Stimulated activated CD4-positive, alpha-beta T cell treated with anti-CD3 and anti-CD28 coated beads, TNF-alpha, amount 100 ng/mL, for 24 hours (primary cell): ENCODE measurements around the gene NEDD9.

Experiments used
- DNase-seq, 3 experiments: peaks; one replicate each; pipeline ENCODE4 v3.0.0-alpha.2; 2020; ENCODE audit warnings: low read depth in 3 of 3

Gene NEDD9

GRCh38 chr6:11236076-11236750 is 3.7 kb upstream of the NEDD9 start:
- peak in 1 of 3 experiments; percentile 20 for DNase-seq

DNA sequence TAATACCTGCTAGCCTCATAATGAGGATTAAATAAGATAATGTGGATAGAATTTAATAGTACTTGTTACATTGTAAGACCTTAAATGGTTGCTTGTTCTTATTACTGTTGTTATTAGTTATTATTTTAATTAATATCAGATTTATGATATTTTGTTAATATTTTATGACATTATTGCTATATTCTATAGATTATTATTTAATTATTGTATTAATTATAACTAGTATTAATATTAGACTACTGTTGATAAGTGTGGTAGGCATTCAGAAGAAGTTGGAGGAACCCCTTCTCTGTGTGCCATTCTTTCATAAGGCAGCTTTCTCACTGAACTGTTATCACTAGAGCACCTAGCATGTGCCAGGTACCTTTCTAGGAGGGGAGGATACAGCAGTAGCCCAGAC is 2.6 kb upstream of the NEDD9 start:
- DNase-seq, result no peak

DNA sequence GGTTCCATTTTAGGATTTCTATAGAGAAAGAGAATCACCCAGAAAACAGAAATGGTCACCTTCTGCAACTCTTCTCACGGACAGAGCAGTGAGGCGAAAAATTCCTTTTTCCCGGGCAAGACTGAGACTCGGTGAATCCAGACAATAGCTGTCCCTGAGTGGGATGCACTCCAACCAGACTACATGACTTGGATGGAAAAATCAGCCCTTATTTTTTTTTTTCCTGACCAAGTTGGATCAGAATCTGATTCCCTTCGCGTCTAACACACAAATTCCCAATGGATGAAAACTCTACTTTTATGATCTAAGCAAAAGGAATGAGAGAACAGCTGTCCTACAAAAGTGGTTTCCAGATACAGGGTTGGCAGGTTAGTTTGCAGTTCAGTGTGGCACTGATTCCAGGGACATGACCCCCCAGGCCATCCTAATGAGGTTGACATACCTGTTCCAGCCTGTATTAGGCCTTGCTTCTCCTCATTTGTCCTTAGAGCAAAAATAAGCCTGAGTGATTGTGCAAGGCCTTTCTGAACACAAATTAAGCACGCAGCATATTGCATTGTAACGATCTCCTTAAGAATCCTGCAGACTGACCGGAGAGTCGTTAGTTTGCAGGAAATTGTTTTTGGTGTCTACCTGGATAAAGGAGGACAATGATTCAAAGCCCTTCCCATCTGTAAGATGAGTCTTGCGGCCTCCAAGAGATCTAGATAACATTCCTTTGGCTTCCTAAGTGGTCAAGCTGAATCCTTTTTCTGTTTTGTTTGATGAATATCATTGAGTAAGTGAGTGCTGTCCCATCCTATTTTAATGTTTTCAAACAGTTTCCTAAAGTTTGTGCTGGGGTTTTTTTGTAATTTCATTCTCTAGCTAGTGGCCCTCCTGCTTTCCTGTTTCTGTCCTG is 1.5 kb upstream of the NEDD9 start:
- DNase-seq, result no peak

- DNase-seq, result peak in 1 of 3 experiments; percentile 9
These were observed 530 bp upstream of the NEDD9 start for GRCh38 chr6:11232770-11233626.

GRCh38 chr6:11231564-11232192 is 790 bp downstream of the NEDD9 start:
- DNase-seq, result no peak

DNA sequence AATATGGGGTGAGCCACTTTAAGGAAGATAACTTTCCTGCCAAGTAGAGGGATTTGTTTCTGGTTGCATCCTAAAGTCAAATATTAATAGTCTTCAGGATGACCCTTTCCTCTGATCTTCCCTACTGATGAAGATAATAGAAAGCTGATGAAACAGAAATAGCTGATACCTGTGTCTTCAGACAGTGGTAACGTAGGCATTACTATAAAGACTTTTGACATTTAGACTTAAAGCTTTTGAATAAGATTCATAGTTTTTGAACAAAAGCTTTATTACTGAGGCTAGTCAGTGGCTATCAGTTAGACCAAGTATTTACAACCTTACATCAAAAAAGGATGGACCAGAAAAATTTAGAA is 1.4 kb downstream of the NEDD9 start:
- DNase-seq, result no peak

GRCh38 chr6:11230158-11231107 is 2.0 kb downstream of the NEDD9 start:
- DNase-seq, result no peak

GRCh38 chr6:11229655-11230046 is 2.8 kb downstream of the NEDD9 start:
- DNase-seq, result no peak

DNA sequence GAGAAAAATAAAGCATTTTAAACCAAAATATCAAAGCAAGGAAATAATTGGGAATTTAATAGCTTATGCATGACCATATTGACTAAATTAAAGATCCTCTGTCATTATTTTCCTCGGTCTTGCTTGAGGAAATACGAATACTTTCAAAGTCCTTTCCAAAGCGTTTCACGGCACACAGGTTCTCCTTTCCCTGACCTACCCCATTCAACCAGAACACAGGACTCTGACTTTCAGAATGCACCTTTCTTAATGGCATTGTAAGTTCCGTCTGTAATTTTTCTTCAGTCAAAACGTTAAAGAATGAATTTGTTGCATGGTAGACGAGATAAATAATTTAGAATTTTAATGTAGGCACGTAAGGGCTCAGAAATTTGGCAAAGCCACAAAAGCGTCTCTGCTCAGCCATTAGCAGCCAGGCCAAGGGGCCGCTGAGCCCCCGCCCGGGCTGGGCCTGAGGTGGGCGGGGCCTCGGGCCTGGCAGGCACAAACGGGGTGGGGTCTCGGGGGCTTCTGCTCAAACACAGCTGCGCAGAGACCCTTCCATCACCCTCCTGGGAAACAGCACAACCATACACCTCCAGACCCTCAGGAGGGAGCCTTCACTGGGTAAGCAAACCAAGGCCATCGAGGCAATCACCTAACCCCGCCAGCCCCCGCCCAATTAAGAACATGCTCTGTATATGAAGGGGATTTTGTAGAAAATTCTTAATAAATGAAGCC is 3.4 kb downstream of the NEDD9 start:
- no peak for DNase-seq

DNA sequence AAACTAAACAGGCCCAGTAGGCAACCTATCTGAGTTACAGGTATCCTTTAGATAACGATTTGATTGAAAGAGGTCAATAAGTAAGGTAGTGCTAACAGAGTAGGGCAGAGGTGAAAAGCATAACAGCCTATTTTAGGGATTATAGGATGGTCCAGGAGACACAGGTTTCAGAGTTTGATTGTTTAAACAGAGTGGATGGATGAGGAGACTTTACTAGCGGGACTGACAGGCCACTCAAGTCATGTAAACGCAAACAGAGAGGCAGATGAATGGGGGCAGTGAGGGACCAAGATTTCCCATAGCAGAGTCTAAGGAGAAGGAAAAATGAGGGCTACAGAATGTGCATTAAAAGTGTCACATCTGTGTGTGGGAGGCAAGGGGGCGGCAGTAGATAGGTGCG is 4.8 kb downstream of the NEDD9 start:
- no peak for DNase-seq

- no peak for DNase-seq
These were observed 6.5 kb downstream of the NEDD9 start for GRCh38 chr6:11226005-11226404.

DNA sequence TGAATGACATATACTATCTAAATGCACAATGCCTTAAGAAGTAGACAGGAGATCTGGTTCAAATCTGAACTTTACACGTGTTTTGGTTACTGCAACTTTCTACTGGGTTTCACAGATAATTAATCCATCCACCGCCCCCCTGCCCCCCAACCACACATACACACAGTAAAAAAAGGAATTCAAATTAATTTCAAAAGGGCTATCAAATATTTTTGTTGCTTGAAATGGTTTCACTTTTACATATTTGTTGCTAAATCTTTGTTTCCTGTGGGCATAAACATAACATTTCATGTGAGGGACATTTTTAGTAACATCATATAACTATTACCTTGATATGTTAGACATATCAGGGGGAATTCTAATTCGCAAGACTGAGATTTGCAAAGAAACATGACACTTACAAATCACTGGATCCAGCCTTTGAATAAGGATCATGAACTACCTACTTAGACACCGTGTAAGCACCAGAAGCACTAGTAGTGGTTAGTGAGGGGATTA is 7.5 kb downstream of the NEDD9 start:
- no peak for DNase-seq

GRCh38 chr6:11224252-11224965 is 8.1 kb downstream of the NEDD9 start:
- DNase-seq, result peak in 1 of 3 experiments; percentile 22

DNA sequence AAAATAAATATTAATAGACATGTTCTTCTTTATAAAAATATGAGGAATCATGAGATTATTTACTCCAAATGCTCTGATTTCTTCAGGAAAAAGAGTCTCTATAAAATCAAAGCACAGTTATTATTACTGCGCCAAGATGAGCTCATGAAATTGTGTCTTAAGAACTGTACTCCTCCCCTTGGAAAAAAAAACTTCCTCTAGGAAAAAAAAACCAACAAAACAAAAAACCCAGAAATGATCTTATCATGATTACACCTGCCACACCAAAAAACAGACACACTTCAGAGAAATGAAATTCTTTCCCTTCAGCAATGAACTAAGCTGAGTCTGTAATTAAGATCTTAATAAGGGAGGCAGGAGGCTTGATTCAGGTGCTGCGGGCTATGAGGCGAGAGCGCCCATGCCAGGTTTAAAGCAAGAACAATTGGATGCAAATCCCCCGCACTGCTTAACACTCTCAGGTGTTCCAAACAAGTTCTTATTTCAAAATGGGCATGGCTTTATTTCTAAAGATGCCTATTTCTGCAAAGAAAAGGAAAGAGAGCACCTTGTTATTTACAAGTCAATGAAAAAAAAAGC is 9.1 kb downstream of the NEDD9 start:
- DNase-seq, result no peak

GRCh38 chr6:11222385-11223277 is 9.8 kb downstream of the NEDD9 start:
- no peak for DNase-seq

DNA sequence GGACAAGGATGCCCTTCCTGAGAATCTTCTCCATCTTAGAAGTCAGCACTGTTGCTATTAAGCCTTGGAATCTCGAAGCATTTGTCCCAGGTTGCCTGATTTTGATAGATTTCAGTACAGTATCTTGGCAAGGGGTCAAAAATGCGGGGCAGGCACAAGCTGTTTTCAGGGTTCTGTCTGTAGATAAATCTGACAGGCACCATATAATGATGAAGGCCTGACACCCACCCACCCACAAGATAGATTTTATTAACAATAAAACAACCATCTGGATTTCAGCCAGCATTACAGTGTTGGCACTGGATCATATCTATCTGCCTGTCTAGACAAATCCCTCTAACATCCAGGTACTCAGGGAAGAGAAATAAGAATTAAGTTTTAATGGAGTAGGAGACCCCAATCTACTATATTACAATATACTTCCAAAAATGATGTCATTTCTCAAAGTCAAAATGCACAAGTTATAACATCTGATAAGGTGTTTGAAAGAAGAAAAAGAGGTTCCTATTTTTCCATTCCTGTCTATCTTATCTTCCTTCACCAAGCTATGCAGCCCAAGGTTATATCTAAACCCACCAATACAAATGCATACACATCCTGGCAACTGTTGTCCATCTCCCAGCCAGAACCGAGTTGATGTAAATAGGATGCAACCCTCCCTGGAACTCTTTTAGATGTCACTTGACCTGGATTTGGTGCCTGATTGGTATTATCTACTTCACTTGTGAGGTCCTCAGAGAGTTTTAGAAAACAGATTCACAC is 10.7 kb downstream of the NEDD9 start:
- no peak for DNase-seq

DNA sequence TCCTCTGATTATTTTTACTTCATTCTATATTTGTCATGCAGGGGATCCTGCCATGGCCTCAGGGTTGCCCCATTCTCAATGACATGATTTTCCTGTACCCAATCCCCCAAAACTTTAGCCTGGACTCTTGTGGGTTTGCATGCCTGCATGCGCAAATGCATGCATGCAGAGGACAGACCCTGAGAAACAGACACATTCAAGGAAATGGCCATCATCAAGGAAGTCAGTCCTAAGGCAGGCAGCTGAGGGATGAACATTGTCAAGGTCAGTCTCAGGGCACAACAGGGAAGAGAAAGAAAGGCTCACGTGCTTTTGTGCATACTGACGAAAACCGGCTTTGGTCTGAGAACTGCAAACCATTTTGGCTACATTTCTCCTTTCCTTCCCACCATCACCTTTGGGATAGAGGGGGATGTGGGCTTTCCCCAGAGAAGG is 13.1 kb downstream of the NEDD9 start:
- DNase-seq, result no peak
